HG03565 (cell line): ENCODE measurements around the gene SULF2.

Experiments used
- ATAC-seq: cut with Tn5 transposase; IDR thresholded peaks from one replicate; pipeline ENCODE4 v1.9.1; 2021; ENCODE audit warnings: mild to moderate bottlenecking, moderate library complexity; ENCODE audit not compliant: unreplicated experiment

The SULF2 gene

GRCh38 chr20:47659904-47660601, 125.2 kb downstream of the SULF2 start:
- ATAC-seq: no peak

- no peak for ATAC-seq
These were observed 129.0 kb downstream of the SULF2 start for GRCh38 chr20:47656318-47656717.

DNA sequence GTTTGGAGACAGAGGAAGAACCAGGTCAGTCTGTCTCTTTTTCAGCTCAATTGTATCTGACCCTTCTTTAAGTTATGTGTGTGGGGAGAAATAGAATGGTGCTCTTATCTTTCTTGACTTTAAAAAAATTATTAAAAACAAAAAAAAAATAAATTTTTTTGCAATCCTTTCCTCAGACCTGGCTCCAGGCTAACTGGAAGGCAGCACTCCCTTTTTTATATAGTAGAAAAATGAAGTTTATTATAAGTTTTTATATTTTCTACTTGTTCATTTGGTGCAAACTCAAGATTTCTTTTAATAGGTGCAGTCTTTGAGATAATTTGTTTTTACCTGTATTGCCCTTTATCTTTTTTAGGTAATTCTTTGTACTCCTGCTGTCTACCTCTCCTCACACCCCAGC, 129.6 kb downstream of the SULF2 start:
- no peak for ATAC-seq

GRCh38 chr20:47654370-47654769, 130.9 kb downstream of the SULF2 start:
- ATAC-seq: no peak

DNA sequence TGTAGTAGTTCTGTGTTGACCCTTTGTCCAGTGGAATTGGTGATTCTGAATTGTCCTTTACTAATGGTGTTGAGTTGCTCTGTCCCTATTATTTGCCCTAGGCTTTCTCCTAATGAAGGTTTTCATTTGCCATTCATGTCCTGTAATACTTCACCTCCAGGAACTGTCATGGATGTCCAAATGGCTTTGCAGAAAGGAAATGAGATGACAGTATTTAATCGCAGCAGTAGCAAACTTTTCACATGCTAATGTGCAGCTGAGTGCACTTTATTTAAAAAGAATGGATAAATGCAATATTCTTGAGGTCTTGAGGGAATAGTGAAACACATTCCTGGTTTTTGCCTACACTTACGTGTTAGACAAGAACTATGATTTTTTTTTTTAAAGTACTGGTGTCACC, 131.4 kb downstream of the SULF2 start:
- no peak for ATAC-seq

GRCh38 chr20:47652794-47653193, 132.5 kb downstream of the SULF2 start:
- ATAC-seq: no peak

GRCh38 chr20:47652301-47652700, 133.0 kb downstream of the SULF2 start:
- no peak for ATAC-seq

DNA sequence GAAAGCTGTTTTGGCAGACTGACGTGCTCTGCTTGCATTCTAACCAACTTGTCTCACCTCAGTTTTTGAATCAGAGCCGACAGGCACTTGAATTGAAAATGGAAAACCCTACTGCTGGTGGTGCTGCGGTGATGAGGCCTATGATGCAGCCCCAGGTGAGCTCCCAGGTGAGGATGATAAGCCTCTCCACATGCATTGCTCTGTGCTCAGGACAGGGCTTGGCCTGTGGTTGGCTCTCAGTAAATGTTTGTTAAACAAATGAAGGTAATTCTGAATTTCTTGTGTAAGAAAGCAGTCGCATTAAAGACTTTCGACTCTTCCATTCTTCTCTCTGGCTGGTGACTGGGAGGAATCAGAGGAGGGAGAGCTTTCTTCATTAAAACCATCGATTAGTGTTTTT, 136.3 kb downstream of the SULF2 start:
- ATAC-seq: no peak

DNA sequence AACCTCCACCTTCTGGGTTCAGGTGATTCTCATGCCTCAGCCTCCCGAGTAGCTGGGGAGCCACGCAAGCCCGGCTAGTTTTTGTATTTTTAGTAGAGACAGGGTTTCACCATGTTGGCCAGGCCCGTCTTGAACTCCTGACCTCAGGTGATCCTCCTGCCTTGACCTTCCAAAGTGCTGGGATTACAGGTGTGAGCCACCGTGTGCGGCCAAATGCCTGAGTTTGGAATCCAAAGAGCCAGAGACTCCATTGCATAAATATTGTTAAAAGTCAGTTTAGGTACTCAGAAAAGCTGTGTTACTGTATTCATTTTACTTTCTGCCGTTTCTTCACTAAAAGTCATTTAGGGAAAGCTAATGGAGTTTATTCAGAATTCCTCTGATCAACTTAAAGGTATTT, 137.3 kb downstream of the SULF2 start:
- ATAC-seq: no peak

DNA sequence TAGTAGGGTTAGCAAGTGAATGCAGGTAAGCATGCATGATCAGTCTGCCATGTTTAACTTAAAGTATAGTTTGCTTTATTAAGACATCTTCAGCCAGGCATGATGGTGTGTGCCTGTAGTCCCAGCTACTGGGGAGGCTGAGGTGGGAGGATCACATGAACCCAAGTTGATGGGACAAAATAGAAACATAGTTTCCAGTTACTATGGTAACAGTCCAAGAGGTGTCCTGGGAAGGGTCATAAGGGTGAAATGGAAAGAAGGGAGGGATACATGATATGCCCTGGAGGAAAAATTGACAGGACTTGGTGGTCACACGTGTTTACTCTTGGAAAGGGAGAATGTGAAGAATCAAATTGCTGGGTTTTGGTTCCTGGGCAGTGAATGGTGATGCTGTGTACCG, 139.6 kb downstream of the SULF2 start:
- no peak for ATAC-seq

DNA sequence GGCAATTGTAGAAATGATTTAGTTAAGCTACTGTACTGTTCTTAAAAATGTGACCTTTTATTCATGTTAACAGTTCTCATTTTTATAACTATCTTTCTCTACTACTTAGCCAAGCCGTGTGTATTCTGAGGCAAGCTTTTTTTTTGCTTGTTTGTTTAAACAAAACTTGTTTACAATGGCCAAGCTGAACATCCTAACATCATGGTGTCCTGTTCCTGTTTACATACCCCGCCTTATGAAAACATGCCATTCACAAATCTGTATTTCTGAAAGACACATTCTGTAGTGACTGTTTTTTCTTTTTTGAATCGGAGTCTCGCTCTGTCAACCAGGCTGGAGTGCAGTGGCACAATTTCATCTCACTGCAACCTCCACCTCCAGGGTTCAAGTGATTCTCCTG, 142.7 kb downstream of the SULF2 start:
- ATAC-seq: no peak

- no peak for ATAC-seq
These were observed 143.2 kb downstream of the SULF2 start for GRCh38 chr20:47642118-47642517.

DNA sequence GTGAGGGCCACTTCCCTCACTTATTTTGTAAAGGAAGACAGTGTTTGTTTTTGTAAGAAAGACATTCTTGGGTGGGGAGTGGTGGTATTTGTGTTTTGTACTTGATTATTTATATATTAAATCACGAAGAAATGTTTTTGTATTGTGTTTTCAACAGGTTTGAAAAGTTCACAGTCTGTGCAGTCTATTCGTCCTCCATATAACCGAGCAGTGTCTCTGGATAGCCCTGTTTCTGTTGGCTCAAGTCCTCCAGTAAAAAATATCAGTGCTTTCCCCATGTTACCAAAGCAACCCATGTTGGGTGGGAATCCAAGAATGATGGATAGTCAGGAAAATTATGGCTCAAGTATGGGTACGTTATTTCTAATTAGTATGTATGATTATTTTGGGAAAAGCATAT, 146.4 kb downstream of the SULF2 start:
- ATAC-seq: no peak

DNA sequence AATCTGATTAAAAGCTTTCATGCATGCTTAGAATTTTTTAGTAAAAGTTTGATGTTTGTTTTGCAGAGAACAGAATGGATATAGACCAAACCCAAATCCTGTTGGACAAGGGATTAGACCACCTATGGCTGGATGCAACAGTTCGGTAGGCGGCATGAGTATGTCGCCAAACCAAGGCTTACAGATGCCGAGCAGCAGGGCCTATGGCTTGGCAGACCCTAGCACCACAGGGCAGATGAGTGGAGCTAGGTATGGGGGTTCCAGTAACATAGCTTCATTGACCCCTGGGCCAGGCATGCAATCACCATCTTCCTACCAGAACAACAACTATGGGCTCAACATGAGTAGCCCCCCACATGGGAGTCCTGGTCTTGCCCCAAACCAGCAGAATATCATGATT, 150.0 kb downstream of the SULF2 start:
- ATAC-seq: no peak

DNA sequence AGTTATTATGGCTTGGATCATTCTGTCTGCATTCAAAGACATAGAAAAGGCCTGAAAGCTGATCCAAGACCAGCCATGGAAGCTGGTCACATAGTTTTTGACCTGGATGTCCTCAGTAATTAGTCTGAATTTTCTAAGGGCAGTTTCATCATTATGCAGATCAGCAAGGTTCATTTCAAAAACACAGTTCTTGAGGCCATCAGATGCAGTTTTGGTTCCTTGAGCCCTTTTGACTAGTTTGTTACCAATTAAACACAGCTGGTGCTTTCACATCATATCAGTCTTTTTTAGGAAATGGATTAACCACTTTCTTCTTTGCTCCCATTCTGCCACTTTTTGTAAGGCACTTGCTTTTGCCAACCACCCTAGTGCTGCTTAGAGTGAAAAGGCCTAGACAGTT, 154.2 kb downstream of the SULF2 start:
- ATAC-seq: no peak

DNA sequence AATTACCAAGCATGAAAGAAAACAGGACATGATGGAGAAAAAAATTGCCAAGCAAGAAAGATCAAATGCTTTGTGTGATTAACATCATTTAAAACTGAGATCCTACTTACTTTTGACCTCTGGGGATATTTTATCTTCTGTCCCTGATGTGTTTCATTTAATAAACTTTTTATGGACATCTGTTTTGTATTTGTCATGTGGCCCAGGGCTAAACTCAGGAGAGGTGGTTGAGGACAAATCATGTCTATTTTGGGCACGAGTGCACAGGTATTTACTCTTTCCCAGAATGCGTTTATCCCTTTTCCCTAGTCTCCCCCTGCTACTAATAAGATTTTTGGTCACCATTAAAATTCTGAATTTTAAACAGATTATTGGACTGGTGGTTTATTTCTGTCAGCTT, 155.4 kb downstream of the SULF2 start:
- no peak for ATAC-seq

- ATAC-seq: no peak
These were observed 157.7 kb downstream of the SULF2 start for GRCh38 chr20:47627540-47627939.

GRCh38 chr20:47623206-47623605, 162.1 kb downstream of the SULF2 start:
- no peak for ATAC-seq

- no peak for ATAC-seq
These were observed 163.1 kb downstream of the SULF2 start for GRCh38 chr20:47622118-47622665.

- no peak for ATAC-seq
These were observed 164.2 kb downstream of the SULF2 start for GRCh38 chr20:47620808-47621805.

DNA sequence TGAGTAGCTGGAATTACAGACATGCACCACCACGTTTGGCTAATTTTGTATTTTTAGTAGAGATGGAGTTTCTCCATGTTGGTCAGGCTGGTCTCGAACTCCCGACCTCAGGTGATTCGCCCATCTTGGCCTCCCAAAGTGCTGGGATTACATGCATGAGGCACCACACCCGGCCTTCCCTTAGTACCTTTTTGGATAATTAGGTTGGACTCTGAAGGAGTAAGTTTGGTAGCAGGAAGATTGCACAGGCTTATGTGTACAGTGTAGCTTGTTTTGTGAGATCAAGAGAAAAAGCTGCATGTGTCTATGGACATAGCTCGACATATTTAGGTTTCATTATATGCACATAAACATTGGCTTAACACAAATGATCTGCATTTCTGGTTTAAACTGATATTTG, 166.8 kb downstream of the SULF2 start:
- ATAC-seq: no peak
